CD4-positive, alpha-beta memory T cell (primary cell): ENCODE measurements around the gene EFNA5. TPM values are rescaled to one million over a fixed set of nuclear protein-coding genes. Genes with fewer than 3 reads are reported as not detected.

Experiments used
- CTCF ChIA-PET: fragments of 350-600 bp; sonication (Branson Sonifier 250); formaldehyde crosslinking; loops from one replicate; lab custom pipeline; 2021; ENCODE audit warnings: inconsistent platforms; ENCODE audit not compliant: partially characterized antibody; lab: Charles Lee
- POLR2A ChIA-PET: fragments of 350-600 bp; sonication (Branson Sonifier 250); formaldehyde crosslinking; loops from one replicate; lab custom pipeline; 2021; ENCODE audit not compliant: partially characterized antibody; lab: Charles Lee
- DNase-seq, 5 donors: peaks; one replicate each; pipeline versions ENCODE4 v3.0.0 to v3.0.0-alpha.2; 2020 to 2022; ENCODE audit warnings: mixed read lengths in 1 of 5
- H3K27ac ChIP-seq: one replicate; pipeline ENCODE4 v1.7.0; 2013; ENCODE audit warnings: low read depth, low read length
- H3K27me3 ChIP-seq: 2 replicates; pipeline ENCODE4 v1.7.0; 2013; ENCODE audit warnings: mild to moderate bottlenecking, low read length, moderate library complexity; ENCODE audit not compliant: insufficient read depth
- H3K36me3 ChIP-seq: 2 replicates; pipeline ENCODE4 v1.7.0; 2013; ENCODE audit warnings: mild to moderate bottlenecking, low read length, moderate library complexity; ENCODE audit not compliant: insufficient read depth
- H3K4me1 ChIP-seq: 2 replicates; pipeline ENCODE4 v1.7.0; 2013; ENCODE audit warnings: mild to moderate bottlenecking, low read length, moderate library complexity; ENCODE audit not compliant: insufficient read depth
- H3K4me3 ChIP-seq, 2 donors: one replicate each; pipeline ENCODE4 v1.7.0; 2013; ENCODE audit warnings: low read length in 2 of 2, mild to moderate bottlenecking in 1 of 2
- H3K9me3 ChIP-seq, 2 donors: one replicate each; pipeline ENCODE4 v1.7.0; 2013; ENCODE audit warnings: low read length in 2 of 2, control low read depth in 1 of 2; ENCODE audit not compliant: control insufficient read depth in 1 of 2
- H3K27ac Mint-ChIP-seq, 7 donors: one replicate each; pipeline ENCODE4 v1.8.0; 2020 to 2021; ENCODE audit warnings: mixed read lengths in 7 of 7, mild to moderate bottlenecking in 6 of 7, inconsistent platforms in 3 of 7, moderate library complexity in 3 of 7
- H3K27me3 Mint-ChIP-seq, 2 donors: one replicate each; pipeline ENCODE4 v1.8.0; 2020 to 2021; ENCODE audit warnings: mixed read lengths in 2 of 2
- H3K36me3 Mint-ChIP-seq, 2 donors: one replicate each; pipeline ENCODE4 v1.8.0; 2020 to 2021; ENCODE audit warnings: mixed read lengths in 2 of 2, inconsistent platforms in 1 of 2, mild to moderate bottlenecking in 1 of 2
- H3K4me1 Mint-ChIP-seq, 4 donors: one replicate each; pipeline ENCODE4 v1.8.0; 2020 to 2021; ENCODE audit warnings: mixed read lengths in 4 of 4, mild to moderate bottlenecking in 1 of 4
- H3K4me3 Mint-ChIP-seq, 8 donors: one replicate each; pipeline ENCODE4 v1.8.0; 2020 to 2021; ENCODE audit warnings: mixed read lengths in 8 of 8, mild to moderate bottlenecking in 7 of 8, moderate library complexity in 6 of 8, inconsistent platforms in 3 of 8
- H3K9me3 Mint-ChIP-seq, 8 donors: one replicate each; pipeline ENCODE4 v1.8.0; 2020 to 2021; ENCODE audit warnings: mixed read lengths in 8 of 8, mild to moderate bottlenecking in 5 of 8, inconsistent platforms in 3 of 8, moderate library complexity in 1 of 8
- intact Hi-C: fragments of 100-400 bp; cut with micrococcal nuclease; formaldehyde crosslinking; loops from one replicate; pipeline ENCODE4 v1.15.1; 2023
- polyA plus RNA-seq, 2 donors: library from polyadenylated mRNA; unstranded; fragments of 300-500 nt; fragmentation: Illumina TruSeq; gene quantifications; one replicate each; pipeline ENCODE4 v1.2.3, GENCODE V29; 2021
- total RNA-seq, 2 experiments: library from RNA; stranded (reverse); gene quantifications; one replicate each; pipeline ENCODE4 v1.2.3, GENCODE V29; 2021

EFNA5 gene
- total and polyA plus RNA-seq, 4 experiments from 2014 or later = not detected

DNA sequence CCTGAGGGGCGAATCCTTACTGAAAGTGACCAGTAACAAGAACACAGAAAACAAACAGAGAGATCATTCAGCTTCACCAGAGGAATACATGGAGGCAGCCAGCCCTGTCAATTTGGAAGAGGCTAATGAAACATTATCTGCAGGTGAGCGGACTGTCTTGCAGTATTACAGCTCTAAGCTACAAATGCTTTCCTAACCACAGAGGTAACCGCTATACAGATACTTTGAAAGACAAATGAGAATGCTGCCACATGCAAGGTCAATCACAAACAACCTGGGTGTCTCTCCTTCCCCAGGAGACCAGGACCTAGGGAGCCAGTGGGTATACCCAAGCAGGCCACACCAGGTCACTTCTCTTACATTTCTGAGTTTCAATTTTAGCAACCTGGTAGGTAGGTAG is 30.2 kb downstream of the EFNA5 start:
- ChIA-PET CTCF (no interaction called here), POLR2A (no interaction called here)
- no peaks in the 10 kb centered on the region for H3K9me3 ChIP-seq
- intact Hi-C loops = no loop called here
- Mint-ChIP-seq H3K27ac (no peak overlapping the region), H3K4me3 (no peak overlapping the region), H3K27me3 (peaks cover 0 to 4% of the 10 kb centered on the region in 2 donors), H3K36me3 (no peaks in the 10 kb centered on the region), H3K9me3 (no peaks in the 10 kb centered on the region), H3K4me1 (no peaks in the 10 kb centered on the region)
- DNase-seq = no peak
- H3K36me3 ChIP-seq = no peaks in the 10 kb centered on the region
- no peaks in the 10 kb centered on the region for H3K4me1 ChIP-seq
- H3K27me3 ChIP-seq = no peaks in the 10 kb centered on the region
- no peak overlapping the region for H3K4me3 ChIP-seq
- no peak overlapping the region for H3K27ac ChIP-seq

DNA sequence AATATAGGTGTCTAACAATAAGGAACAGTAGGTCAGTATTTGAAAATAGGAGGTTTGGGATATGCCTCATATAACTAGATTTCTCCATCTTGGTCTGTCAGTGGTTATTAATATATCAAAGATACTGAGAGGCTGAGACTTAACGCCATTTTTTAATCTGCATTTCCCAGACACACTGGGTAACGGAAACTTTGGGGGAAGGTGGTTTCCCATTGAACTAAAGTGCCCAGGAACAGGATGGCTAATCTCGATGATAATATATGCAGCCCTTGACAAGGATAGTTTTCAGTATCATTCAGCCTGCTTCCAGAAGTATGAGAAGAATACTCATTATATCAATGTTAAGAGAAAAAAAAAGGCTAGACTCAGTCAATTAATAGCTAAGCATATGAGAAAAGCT is 30.7 kb downstream of the EFNA5 start:
- intact Hi-C loops = no loop called here
- Mint-ChIP-seq H3K27me3 (peaks cover 0 to 4% of the 10 kb centered on the region in 2 donors), H3K4me3 (no peak overlapping the region), H3K27ac (no peak overlapping the region), H3K4me1 (no peaks in the 10 kb centered on the region), H3K9me3 (no peaks in the 10 kb centered on the region), H3K36me3 (no peaks in the 10 kb centered on the region)
- Histone ChIP-seq H3K27me3 (no peaks in the 10 kb centered on the region), H3K4me3 (no peak overlapping the region), H3K4me1 (no peaks in the 10 kb centered on the region), H3K9me3 (no peaks in the 10 kb centered on the region), H3K27ac (no peak overlapping the region), H3K36me3 (no peaks in the 10 kb centered on the region)
- CTCF ChIA-PET = no interaction called here
- POLR2A ChIA-PET = no interaction called here
- no peak for DNase-seq

DNA sequence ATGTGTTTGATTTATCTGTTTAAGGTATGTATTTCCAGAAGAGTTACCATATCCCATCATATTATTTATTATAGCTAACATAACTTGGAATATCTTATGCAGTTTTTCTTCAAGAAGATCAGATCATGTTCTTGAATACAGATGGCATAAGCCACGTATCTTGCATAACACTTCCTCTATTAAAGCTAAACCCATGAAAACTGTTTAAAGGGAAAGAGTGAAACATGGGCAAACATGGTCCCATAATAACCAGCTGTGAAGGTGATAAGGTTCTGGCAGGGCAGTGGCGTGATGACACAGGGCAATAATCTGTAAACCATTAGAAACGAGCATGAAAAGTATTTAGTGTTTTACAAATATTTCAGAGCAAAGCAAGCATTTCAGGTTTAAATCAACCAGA is 34.2 kb downstream of the EFNA5 start:
- Mint-ChIP-seq H3K4me1 (no peaks in the 10 kb centered on the region), H3K27me3 (peaks cover 0 to 4% of the 10 kb centered on the region in 2 donors), H3K4me3 (no peak overlapping the region), H3K27ac (no peak overlapping the region), H3K9me3 (peaks cover 0 to 3% (median 0%) of the 10 kb centered on the region in 8 donors), H3K36me3 (no peaks in the 10 kb centered on the region)
- H3K36me3 ChIP-seq = no peaks in the 10 kb centered on the region
- H3K4me3 ChIP-seq = no peak overlapping the region
- no peak overlapping the region for H3K27ac ChIP-seq
- H3K4me1 ChIP-seq = no peaks in the 10 kb centered on the region
- no peak for DNase-seq
- ChIA-PET CTCF (no interaction called here), POLR2A (no interaction called here)
- intact Hi-C loops = no loop called here
- H3K9me3 ChIP-seq = no peaks in the 10 kb centered on the region
- H3K27me3 ChIP-seq = no peaks in the 10 kb centered on the region

DNA sequence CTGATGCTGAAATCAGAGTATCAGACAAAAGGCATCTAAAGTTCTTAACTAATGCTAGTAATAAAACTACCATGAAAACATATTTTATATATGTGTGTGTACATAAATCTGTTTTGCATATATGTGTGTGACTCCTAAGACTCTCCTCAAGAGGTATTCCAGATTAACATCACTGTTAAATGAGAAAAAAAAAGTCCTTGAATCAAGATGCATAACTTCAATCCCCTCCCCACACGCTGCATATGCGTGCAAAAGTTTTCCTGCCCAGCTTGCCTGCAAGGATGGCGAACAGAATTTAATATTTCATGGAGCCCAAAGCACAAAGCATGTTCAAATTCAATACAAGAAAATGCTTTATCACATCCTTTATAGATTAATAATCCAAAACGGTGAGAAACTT is 34.7 kb downstream of the EFNA5 start:
- peaks cover 0 to 4% of the 10 kb centered on the region in 2 donors for H3K27me3 Mint-ChIP-seq
- no peaks in the 10 kb centered on the region for H3K36me3 Mint-ChIP-seq
- H3K27me3 ChIP-seq = no peaks in the 10 kb centered on the region
- peaks cover 0 to 3% (median 0%) of the 10 kb centered on the region in 8 donors for H3K9me3 Mint-ChIP-seq
- no peaks in the 10 kb centered on the region for H3K36me3 ChIP-seq
- H3K27ac Mint-ChIP-seq = no peak overlapping the region
- no peak overlapping the region for H3K4me3 Mint-ChIP-seq
- no peaks in the 10 kb centered on the region for H3K9me3 ChIP-seq
- no peak overlapping the region for H3K4me3 ChIP-seq
- no peaks in the 10 kb centered on the region for H3K4me1 ChIP-seq
- no peak overlapping the region for H3K27ac ChIP-seq
- ChIA-PET CTCF (no interaction called here), POLR2A (no interaction called here)
- no peak for DNase-seq
- intact Hi-C loops = no loop called here
- H3K4me1 Mint-ChIP-seq = no peaks in the 10 kb centered on the region

DNA sequence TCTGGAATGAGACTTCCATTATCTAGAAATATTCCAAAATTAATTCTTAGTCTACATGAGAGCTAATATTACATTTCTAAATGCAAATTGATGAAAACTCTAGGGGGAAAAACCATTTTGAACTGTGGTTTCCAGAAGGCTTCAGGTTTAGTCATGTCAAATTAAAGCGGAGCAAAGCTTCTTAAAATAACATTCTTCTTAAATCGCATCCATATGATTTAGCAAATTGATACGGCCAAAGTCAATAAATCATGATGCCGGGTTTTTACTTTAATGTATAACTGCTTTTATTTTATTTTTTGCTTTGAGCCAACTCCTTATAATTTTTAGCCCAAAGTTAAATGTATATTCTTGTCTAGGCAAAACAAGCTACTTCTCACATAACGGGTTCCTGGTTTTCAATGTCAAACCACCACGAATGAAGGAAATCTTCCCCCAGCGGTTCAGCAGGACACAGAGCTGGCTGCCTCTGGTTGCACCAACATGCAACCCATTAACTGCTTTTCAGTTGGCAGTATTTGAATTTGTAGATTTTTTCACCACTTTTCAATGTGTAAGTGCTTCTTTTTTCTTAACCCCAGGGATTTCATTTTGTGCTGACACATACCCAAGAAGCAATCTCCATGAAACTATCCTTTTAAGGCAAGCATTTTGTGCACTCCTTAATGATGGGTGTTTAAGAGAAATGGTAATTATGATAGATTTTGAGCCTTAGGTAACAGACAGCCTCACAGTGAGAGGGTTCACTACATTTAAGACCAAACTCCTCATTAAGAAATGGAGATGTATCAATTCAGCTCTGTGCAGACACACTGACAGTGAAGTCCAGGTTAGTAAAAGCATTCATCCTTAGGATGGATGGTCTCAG is 35.5 kb downstream of the EFNA5 start:
- Histone ChIP-seq H3K27me3 (no peaks in the 10 kb centered on the region), H3K4me3 (no peak overlapping the region), H3K27ac (no peak overlapping the region), H3K36me3 (no peaks in the 10 kb centered on the region), H3K4me1 (no peaks in the 10 kb centered on the region), H3K9me3 (no peaks in the 10 kb centered on the region)
- Mint-ChIP-seq H3K36me3 (no peaks in the 10 kb centered on the region), H3K4me1 (no peaks in the 10 kb centered on the region), H3K27me3 (peaks cover 0 to 3% of the 10 kb centered on the region in 2 donors), H3K9me3 (peaks cover 0 to 3% (median 0%) of the 10 kb centered on the region in 8 donors), H3K4me3 (no peak overlapping the region), H3K27ac (no peak overlapping the region)
- POLR2A ChIA-PET = no interaction called here
- CTCF ChIA-PET = interaction anchor here (1.1 kb wide), 1 partner anchor 63 kb away, joined by 4 read pairs; no protein-coding TSS in a partner anchor
- intact Hi-C loops = no loop called here
- no peak for DNase-seq

DNA sequence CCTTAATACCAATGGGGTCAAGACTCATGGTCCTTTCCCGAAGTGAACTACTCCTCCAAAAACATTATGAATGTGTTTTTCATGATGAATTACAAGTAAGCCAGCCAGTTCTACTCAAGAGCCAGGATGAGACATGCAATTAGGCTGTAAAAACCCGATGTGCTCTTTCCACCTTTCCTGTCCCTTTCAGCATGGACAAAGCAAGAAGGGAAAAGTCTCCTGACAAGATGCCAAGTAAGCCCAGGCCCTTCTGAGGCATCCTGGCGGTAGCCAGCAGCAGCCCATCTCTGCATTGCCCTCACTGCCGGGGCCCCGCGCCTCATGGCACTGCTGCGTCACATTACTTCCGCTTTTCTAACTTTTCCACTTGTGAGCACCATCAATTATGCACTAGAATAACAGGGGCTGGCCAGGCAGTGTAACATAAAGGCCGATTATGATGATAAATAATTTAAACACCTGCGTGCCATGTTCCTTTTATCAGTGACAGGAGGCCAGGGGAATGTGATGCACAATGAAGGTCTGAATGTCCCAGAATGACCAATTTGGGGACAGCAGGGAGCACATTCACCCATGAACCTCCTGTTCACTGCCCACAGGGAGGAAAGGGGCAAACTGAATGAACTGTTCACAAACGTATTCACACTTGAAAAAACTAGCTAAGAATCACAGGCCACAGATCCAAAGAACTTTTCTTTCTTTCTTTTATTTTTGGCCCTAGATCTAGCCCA is 37.4 kb downstream of the EFNA5 start:
- Mint-ChIP-seq H3K9me3 (peaks cover 0 to 3% (median 0%) of the 10 kb centered on the region in 8 donors), H3K4me3 (no peak overlapping the region), H3K27me3 (peaks cover 0 to 2% of the 10 kb centered on the region in 2 donors), H3K27ac (no peak overlapping the region), H3K4me1 (no peaks in the 10 kb centered on the region), H3K36me3 (no peaks in the 10 kb centered on the region)
- Histone ChIP-seq H3K27ac (no peak overlapping the region), H3K4me3 (no peak overlapping the region), H3K4me1 (no peaks in the 10 kb centered on the region), H3K36me3 (no peaks in the 10 kb centered on the region), H3K9me3 (no peaks in the 10 kb centered on the region), H3K27me3 (no peaks in the 10 kb centered on the region)
- intact Hi-C loops = no loop called here
- ChIA-PET CTCF (no interaction called here), POLR2A (no interaction called here)
- no peak for DNase-seq

DNA sequence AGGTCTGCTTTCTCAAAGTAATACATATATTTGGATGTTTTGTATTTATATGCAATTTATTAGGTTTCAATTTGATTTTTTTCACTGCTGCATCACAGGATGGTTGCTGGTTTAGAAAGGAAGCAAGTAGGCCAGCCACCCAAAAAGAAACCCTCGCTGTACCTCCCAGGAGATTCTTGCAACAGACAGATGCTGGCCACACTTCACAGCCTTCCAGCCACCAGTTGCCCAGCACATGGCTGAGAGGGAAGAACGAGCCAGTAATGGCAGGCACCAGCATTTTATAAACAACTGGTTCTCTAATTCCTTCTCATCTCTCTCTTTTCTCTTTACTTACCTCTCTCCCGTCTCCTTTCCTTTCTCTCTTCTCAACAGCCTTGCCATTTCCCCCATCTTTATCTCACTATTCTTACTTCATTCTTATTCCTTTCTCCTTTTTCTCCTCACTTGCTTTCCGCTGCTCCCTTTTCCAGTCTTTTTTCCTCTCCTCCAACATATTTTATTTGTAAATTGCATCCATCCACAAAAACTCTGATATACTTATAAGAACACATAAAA is 38.9 kb downstream of the EFNA5 start:
- H3K27me3 ChIP-seq = no peaks in the 10 kb centered on the region
- Mint-ChIP-seq H3K4me1 (no peaks in the 10 kb centered on the region), H3K9me3 (peaks cover 0 to 3% (median 0%) of the 10 kb centered on the region in 8 donors), H3K36me3 (no peaks in the 10 kb centered on the region), H3K4me3 (no peak overlapping the region), H3K27ac (no peak overlapping the region), H3K27me3 (peaks cover 0 to 2% of the 10 kb centered on the region in 2 donors)
- ChIA-PET POLR2A (no interaction called here), CTCF (no interaction called here)
- H3K4me3 ChIP-seq = no peak overlapping the region
- H3K36me3 ChIP-seq = no peaks in the 10 kb centered on the region
- no peak overlapping the region for H3K27ac ChIP-seq
- intact Hi-C loops = no loop called here
- no peak for DNase-seq
- H3K9me3 ChIP-seq = no peaks in the 10 kb centered on the region
- H3K4me1 ChIP-seq = no peaks in the 10 kb centered on the region
